Transverse colon (tissue), 4 donors: ENCODE data around the gene NRP1.

ENCODE experiments used
- POLR2A ChIP-seq: fragments of 450-650 bp; IDR thresholded peaks from one replicate; pipeline ENCODE4 v1.6.1; 2016; ENCODE audit warnings: antibody characterized with exemption, mild to moderate bottlenecking, moderate library complexity
- POLR2AphosphoS5 ChIP-seq, 3 donors: sonication (generic); formaldehyde crosslinking; IDR thresholded peaks; one replicate each; pipeline ENCODE4 v1.6.1; 2016; ENCODE audit warnings: antibody characterized with exemption in 3 of 3
- TF ChIP-seq, protein P1 (sequence below), 5 experiments: fragments of 200-600 bp in 3 of 5; fragments of 450-650 bp in 2 of 5; sonication (generic) in 3 of 5; IDR thresholded peaks; 1 replicate in 2 of 5; 2 replicates in 3 of 5; pipeline ENCODE4 v1.5.1; 2016 to 2017; ENCODE audit warnings: antibody characterized with exemption in 5 of 5, inconsistent platforms in 3 of 5, mild to moderate bottlenecking in 2 of 5, moderate library complexity in 1 of 5

DNA sequence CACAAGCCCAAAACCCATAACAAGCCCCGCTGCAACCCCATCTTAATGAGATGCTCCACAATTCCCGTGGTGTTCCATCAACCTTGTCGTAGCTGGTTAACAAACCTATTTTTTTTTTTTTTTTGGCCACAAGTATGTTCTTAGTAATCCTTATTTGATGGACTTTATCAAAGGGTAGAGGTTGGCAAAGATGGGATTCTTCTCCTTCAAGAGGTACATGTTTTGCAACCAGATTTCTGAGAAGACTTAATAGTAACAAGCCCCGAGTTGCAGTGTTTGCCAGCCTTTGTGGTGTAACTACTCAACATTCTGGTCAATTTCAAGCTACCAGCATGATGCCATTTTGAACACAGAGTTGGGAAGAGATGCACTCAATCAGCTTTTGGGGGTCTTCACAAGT is 181.7 kb downstream of the NRP1 start:
- TF ChIP-seq, protein P1, sequence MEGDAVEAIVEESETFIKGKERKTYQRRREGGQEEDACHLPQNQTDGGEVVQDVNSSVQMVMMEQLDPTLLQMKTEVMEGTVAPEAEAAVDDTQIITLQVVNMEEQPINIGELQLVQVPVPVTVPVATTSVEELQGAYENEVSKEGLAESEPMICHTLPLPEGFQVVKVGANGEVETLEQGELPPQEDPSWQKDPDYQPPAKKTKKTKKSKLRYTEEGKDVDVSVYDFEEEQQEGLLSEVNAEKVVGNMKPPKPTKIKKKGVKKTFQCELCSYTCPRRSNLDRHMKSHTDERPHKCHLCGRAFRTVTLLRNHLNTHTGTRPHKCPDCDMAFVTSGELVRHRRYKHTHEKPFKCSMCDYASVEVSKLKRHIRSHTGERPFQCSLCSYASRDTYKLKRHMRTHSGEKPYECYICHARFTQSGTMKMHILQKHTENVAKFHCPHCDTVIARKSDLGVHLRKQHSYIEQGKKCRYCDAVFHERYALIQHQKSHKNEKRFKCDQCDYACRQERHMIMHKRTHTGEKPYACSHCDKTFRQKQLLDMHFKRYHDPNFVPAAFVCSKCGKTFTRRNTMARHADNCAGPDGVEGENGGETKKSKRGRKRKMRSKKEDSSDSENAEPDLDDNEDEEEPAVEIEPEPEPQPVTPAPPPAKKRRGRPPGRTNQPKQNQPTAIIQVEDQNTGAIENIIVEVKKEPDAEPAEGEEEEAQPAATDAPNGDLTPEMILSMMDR (IDR thresholded peaks at IDR 0.05): no peak
- TF ChIP-seq POLR2A (no peak), POLR2AphosphoS5 (IDR thresholded peaks at IDR 0.05) (no peak)
